ENCODE results near the gene SLC27A4. TPM values are rescaled to one million over a fixed set of nuclear protein-coding genes. Genes with fewer than 3 reads are reported as not detected.

SLC27A4 gene
- total and polyA plus RNA-seq, 11 donors = 10.7 to 48.8 (median 23.2) TPM

DNA sequence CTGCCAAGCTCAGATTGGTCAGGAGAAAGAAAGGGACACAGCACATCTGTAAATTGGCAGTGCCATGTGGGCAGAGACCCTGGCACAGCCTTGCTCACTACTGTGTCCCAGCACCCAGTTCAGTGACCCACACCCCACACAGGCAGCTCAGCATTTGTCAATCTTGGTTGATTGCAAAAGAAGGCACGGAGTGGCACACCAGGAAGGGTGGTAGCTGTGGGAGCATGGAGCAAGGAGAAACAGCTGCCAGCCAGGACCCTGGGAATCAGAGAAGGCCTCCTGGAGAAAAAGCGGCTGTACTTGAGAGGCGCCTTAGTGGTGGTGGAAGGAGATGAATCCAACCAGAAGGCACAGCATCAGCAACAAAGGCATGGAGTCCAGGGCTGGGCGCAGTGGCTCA is 3.5 kb downstream of the SLC27A4 start:
- Histone ChIP-seq H3K27ac (no peak overlapping the region), H3K9me3 (no peaks in the 10 kb centered on the region), H3K36me3 (peaks cover 0 to 66% (median 61%) of the 10 kb centered on the region in 9 donors), H3K4me3 (no peak overlapping the region), H3K27me3 (no peaks in the 10 kb centered on the region), H3K4me1 (peaks cover 0 to 16% (median 9%) of the 10 kb centered on the region in 12 donors)
- intact Hi-C loops (cut with DNase I) = loop anchor here in 5 of 10 donors (5.0 to 10.0 kb wide), 4 partner anchors 47 to 149 kb away; partner anchors contain the start of genes CIZ1 (in 1 of the 5) and DNM1 (in 1 of the 5)
- 94 to 98% (median 97%) methylated on average over 4 of the region's 4 CpGs for WGBS, 4 donors
- DNase-seq (no peak), ATAC-seq (no peak)
- TF ChIP-seq POLR2A (IDR thresholded peaks at IDR 0.05) (no peak), CTCF (IDR thresholded peaks at IDR 0.05) (no peak)

DNA sequence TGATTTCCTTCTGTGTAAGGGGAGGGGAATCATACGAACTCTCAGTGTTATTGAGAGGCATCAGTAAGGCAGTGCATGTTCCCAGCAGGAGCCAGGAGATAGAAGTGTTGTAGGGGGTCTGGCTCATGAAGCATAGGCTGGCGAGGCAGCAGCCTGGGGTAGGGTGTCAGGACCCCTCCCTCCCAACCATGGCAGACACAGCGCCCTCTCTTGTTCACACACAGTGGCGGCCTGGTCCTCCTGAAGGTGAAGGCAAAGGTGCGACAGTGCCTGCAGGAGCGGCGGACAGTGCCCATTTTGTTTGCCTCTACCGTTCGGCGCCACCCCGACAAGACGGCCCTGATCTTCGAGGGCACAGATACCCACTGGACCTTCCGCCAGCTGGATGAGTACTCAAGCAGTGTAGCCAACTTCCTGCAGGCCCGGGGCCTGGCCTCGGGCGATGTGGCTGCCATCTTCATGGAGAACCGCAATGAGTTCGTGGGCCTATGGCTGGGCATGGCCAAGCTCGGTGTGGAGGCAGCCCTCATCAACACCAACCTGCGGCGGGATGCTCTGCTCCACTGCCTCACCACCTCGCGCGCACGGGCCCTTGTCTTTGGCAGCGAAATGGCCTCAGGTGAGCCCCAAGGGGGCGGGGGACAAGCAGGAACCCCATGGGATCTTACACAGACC is 4.7 kb downstream of the SLC27A4 start:
- 92 to 96% (median 95%) methylated on average over 20 to 28 of the region's 28 CpGs for WGBS, 4 donors
- TF ChIP-seq CTCF (IDR thresholded peaks at IDR 0.05) (no peak), POLR2A (IDR thresholded peaks at IDR 0.05) (no peak)

DNA sequence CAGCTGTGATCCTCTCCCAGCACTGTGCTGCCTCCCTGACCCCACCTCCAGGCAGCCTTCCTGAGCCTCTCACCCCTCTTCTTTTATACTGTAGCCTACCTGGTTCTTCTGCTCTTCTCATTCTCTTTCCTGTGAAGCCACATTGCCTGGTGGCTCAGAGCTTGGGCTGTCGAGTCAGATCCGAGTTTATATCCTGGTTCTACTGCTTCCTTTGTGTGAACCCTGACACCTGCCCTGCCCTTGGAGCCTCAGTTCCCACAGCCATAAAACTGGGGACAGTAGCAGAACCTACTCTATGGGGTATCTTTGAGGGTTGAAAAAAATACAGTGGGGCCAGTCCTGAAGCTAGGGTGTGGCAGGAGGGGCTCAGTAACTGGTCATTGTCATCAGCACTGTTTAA is 8.8 kb downstream of the SLC27A4 start:
- TF ChIP-seq POLR2A (IDR thresholded peaks at IDR 0.05) = no peak
- H3K9me3 ChIP-seq = no peaks in the 10 kb centered on the region
- no peak overlapping the region for H3K27ac ChIP-seq
- no peaks in the 10 kb centered on the region for H3K27me3 ChIP-seq
- 86 to 95% (median 88%) methylated on average over 2 of the region's 2 CpGs for WGBS, 4 donors
- DNase-seq (no peak), ATAC-seq (no peak)
- H3K4me3 ChIP-seq = no peak overlapping the region
- peaks cover 0 to 94% (median 77%) of the 10 kb centered on the region in 9 donors for H3K36me3 ChIP-seq
- no peaks in the 10 kb centered on the region for H3K4me1 ChIP-seq
- intact Hi-C loops (cut with DNase I) = loop anchor here in 3 of 10 donors (10.0 kb wide), 3 partner anchors 54 to 154 kb away; partner anchors contain the start of genes CIZ1 (in 1 of the 3) and DNM1 (in 1 of the 3)

More for the DNA sequence above, 4.7 kb downstream of the SLC27A4 start:
- peaks cover 0 to 12% (median 9%) of the 10 kb centered on the region in 12 donors for H3K4me1 ChIP-seq
- ATAC-seq (no peak), DNase-seq (no peak)
- H3K27me3 ChIP-seq = no peaks in the 10 kb centered on the region
- peaks cover 0 to 78% (median 72%) of the 10 kb centered on the region in 9 donors for H3K36me3 ChIP-seq
- no peak overlapping the region for H3K4me3 ChIP-seq
- H3K27ac ChIP-seq = no peak overlapping the region
- H3K9me3 ChIP-seq = no peaks in the 10 kb centered on the region
- intact Hi-C loops (cut with DNase I) = loop anchor here in 5 of 10 donors (5.0 to 10.0 kb wide), 4 partner anchors 48 to 150 kb away; partner anchors contain the start of genes CIZ1 (in 1 of the 5) and DNM1 (in 1 of the 5)

GRCh38 chr9:128349772-128350171 is 9.4 kb downstream of the SLC27A4 start:
- DNase-seq (no peak), ATAC-seq (no peak)
- Histone ChIP-seq H3K4me1 (no peaks in the 10 kb centered on the region), H3K27ac (no peak overlapping the region), H3K27me3 (no peaks in the 10 kb centered on the region), H3K4me3 (no peak overlapping the region), H3K36me3 (peaks cover 0 to 91% (median 77%) of the 10 kb centered on the region in 9 donors), H3K9me3 (no peaks in the 10 kb centered on the region)
- WGBS, 4 donors = 87 to 95% (median 94%) methylated on average over 5 to 6 of the region's 6 CpGs
- intact Hi-C loops (cut with DNase I) = loop anchor here in 3 of 10 donors (10.0 kb wide), 3 partner anchors 55 to 155 kb away; partner anchors contain the start of genes CIZ1 (in 1 of the 3) and DNM1 (in 1 of the 3)
- TF ChIP-seq POLR2A (IDR thresholded peaks at IDR 0.05) (no peak), CTCF (IDR thresholded peaks at IDR 0.05) (no peak)

All from heart left ventricle (tissue), 16 donors.